HG02981 (cell line): ENCODE measurements around the gene ARHGAP27.

Experiments
- ATAC-seq: cut with Tn5 transposase; IDR thresholded peaks from one replicate; pipeline ENCODE4 v1.9.1; 2021; ENCODE audit warnings: mild to moderate bottlenecking, moderate library complexity; ENCODE audit not compliant: unreplicated experiment

ARHGAP27 gene

DNA sequence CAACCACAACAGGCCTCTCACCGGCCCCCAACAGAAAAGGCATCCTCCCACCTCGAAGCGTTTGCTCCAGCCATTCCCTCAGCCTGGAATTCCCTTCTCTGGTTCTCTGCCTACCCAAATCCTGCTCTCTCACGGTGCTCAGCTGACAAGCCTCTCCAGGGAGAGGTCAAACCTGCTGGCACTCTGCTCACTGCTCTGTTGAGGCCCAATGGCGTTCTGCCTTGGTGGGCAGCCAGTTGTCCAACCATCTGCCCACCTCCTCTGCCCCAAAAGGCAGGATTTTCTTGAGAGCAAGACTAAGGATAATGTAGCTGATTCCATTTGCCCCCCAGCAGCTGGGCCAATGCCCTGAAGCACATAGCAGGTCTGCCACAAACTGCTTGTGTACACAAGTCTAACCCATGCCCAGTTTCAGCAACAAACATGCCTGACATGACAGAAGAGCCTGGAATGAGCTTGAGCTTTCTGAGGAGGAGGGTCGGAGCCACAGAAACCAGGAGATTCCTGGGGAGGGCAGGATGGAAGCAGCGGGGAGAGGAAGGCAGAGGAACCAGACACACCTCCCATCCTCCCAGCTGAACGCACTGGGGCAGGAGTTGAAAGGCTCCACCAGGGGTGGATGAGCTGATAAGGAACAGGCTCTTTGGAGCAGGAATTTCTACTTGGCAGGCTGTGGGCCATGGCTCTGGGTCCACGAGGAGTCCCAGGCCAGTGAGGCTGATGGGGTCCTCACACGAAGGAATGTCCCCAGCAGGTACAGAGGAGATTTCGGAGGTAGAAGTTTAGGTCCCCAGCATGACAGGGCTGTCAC is 23.9 kb downstream of the ARHGAP27 start:
- ATAC-seq = no peak

DNA sequence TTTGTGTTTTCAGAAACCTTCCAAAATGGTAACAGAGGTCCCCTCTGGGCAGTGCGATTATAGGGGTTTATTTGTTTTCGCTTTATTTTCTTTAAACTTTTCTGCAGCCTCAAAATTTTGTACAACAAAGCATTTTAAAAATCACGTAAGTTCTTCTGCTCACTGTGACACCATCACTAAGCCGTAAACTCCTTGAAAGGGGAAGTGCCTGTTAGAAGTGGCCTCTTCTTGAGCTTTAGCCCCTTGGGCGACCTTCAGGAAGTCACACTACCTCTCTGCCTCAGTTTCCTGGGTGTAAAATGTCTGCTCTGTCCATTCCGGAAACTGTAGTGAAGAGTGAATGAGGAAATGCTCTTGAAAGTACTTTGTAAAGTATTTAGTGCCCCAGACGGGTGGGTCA is 26.6 kb downstream of the ARHGAP27 start:
- ATAC-seq = no peak

DNA sequence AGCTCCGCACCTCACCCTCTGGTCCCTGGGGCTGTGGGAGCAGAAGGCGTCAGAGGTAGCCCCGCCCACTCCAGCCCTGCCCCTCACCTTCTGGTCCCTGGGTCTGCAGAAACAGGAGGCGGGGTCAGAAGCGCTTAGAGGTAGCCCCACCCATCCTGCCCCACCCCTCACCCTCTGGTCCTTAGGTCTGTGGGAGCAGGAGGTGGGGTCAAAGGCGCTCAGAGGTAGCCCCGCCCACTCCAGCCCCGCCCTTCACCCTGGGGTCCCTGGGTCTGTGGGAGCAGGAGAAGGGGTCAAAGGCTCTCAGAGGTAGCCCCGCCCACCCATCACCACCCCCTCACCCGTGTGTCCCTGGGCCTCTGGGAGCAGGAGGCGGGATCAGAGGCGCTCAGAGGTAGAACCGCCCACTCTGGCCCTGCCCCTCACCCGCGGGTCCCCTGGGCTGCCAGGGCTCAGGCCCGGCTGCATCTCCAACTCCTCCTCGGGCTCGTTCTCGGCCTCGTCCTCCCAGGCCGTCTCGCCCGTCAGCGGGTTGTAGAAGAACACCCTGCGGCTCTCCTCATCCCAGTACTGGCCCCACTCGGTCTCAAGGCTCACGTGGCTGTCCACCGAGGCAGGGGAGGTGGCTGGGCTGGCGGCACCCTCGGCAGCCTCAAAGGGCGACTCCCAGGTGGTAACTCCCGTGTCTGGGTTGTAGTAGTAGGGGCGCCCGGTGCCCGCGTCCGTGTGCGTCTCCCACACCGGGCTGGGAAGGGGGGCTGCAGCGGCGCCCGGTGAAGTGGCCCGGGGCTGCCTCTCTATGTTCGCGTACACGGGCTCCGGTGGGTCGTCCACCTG is 27.2 kb downstream of the ARHGAP27 start:
- no peak for ATAC-seq

DNA sequence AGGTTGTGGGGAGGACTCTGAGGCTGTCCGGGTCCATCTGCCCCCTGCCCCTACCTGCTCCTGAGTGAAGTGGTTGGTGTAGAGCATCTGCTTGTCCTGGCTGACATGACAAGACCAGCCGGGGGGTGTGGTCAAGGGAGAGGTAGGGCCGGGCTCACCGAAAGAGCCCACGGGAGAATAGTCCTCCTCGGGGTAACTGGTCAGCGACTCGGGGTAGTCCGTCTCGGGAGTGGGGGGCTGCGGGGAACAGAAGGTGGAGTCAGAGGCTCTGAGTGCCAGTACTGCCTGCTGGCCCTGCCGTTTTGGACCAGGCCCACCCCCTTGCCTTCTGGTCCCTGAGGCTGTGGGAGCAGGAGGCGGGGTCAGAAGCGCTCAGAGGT is 27.8 kb downstream of the ARHGAP27 start:
- no peak for ATAC-seq

DNA sequence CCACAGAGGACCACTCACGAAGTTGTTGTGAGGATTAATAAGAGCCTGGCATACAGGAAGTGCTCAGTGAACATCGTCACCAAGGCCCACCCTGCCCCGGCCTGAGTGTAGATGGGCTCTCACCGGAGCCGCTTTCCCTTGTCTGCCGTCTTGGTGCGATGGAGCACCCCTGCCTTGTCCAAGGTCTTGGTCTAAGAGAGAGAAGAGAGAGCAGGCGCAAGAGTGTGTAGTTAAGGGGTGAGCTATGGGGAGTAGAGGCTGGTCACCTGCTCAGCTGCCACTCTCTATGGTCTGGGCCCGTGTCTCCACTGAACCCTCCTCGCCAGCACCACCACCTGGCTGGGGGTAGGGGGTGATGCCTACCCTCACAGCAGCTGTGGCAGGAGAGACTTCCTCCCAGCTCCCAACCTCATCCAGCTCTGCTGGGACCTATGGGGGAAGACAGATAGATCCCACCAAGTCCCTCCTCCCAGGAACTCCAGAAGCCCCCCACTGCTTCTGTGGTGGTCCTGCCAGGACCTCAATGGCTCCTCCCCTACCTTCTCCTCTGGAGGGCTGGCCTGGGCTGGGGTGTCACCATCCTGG is 28.7 kb downstream of the ARHGAP27 start:
- no peak for ATAC-seq

DNA sequence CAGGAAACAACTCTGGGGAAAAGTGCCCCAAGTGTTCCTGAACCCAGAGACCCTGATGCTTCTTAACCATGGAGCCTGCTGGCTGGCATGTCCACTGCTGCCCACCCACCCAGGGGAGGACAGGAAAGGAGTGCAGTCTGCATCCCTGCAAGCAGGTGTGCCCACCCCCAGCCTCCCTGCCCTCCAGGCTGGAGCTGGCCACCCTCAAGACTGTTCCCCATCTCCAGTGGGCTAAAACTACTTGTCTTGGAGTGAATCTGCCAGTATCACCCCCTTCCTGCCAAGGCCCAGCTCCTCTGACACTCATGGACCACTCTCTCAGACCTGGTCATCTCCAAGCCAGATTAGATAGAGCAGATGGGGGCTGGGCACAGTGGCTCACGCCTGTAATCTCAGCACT is 29.8 kb downstream of the ARHGAP27 start:
- ATAC-seq = no peak

DNA sequence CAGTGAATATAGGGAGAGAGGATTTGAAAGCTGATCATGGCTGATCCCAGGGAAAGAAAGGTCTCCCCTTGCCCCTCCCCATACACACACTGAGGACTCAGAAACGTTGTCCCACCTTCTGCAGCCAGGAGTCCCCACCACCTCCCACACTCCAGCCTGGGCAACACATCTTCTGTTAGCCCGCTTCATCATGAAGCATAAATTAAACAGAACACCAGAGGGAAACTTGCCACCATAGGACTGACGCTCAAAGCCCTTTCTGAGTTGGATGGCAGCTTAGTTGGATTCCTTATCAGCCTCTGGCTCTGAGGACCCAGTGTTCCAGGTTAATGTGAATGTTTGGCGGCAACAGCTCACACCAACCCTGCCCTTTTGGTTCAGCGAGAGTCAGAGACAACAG is 33.9 kb downstream of the ARHGAP27 start:
- ATAC-seq = no peak

DNA sequence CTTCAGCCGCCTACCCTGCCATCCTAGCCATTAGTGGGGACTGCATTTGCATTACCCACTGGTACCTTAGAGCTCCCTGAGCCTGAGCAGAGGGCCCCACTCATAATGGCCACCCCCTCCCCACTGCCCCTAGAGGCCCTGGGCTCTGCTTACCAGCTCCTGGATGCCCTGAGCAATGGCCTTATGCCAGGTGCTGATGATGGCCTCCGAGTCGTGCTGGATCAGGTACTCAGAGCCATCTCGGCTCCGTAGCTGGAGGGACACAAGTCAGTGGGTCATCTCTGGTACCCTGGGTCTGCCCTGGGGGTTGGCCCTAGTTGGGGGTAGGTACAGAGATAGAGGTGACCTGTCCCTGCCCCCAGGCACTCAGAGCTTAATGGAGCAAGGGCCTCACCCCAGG is 34.9 kb downstream of the ARHGAP27 start:
- no peak for ATAC-seq

DNA sequence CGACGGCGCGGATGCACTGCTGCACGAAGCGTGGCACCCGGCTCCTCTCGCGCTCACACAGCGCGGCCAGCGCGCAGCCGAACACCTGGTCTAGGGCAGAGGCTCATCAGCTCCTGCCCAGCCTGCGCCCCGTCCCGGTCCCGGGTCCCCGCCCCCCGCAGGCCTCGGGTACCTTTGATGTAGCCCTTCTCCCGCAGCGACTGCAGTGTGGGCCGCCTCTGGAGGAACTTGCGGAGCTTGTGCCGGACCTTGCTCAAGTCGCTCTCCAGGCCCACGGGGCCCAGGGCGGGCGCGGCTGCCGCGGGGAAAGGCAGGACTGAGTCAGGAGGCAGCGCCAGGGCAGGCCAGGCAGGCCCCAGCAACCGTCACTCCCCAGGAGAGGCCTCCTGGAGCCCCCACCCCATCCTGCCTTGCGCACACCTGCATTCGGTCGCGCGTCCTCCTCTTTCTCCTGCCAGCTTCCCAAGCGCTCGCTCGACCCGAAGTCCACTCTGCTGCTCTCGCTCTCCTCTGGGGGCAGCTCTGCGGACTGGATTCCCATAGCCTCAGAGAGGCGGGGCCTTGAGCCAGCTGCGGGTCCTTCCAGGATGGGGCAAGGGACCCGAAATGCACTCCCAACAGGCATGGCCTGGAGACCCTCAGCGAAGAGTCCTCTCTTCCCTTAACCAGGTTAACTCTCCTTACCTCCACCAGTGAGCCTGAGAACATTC is 36.0 kb downstream of the ARHGAP27 start:
- no peak for ATAC-seq

DNA sequence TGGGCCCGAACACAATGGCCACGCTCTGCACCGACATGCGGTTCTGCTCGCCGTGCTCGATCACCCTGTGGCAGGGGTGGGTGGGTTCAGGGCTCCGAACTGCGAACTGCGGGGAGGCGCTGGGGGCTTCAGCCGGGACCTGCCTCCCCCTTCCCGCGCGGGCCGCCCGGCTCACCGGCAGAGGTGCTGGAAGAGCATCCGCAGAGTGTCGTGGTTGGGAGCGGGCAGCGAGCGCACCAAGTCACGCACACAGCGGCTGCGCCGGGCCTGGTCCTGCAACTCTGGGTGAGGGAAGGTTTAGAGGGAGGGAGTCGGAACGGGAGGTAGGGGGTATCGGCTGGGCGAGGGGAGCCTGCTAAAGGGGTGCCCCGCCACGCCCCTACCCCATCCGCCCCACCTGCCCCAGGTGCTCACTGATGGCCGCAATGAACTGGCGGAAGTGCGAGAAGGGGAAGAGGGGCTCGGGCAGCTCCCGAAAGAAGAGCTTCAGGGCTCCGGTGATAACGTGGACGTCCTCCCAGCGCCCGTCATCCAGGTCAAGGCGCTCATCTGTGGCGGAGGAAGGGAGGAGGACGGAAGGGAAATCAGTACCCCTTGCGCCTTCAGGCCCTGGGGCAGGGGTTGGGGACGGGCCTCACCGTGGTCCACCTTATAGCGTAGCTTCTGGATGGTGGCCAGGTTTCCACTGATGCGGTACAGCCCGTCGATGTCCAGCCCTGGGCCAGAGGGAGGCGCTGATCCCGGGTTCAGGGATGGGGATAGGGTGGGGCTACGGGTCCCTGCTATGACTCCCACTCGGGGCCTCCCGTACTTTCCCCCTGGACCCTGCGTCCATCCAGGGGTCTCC is 36.9 kb downstream of the ARHGAP27 start:
- ATAC-seq = no peak

DNA sequence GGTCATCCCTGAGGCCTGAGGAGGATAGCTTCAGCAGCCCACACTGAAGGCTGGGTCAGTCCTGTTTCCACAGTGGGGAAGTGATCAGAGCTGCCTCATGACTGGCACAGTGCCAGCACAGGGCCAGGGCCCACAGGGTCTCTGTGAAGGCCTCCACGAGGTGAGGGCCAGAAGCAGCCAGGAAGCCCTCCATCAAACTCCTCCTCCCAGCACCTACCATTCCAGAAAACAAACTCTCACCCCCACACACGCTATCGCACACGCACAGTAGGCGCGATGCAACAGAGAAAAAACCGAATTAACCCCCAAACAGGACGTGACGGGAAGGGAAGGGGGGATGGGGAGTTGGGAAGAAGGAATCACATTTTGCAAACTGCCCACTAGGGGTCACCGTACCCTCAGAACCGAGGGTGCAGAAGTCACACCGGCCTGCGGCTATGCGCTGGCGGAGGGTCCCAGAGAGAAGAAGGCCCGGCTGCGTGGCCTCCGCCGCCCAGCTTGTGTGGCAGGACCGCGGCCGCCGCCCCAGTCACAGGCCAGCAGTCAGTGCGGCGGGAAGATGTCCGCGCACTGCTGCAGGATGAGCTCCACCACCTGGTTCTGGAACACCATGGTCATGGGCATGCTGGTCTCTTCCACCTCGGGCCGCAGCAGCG is 37.6 kb downstream of the ARHGAP27 start:
- ATAC-seq = no peak

DNA sequence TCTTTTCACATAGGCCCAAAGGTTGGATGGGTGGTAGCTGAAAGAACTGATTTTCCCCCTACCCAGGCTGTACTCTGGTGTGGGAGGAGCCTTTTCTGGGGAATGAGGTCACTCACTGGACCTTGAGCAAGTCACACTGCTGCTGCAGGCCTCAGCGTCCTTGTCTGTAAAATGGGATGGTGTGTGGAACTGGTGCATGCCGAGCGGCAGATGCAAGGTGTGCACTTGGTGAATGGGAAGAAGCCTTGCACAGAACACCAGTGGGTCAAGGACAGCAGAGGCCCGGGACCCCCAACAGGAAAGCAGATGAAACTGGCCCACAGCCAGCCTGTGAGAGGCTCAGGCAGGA is 38.1 kb downstream of the ARHGAP27 start:
- no peak for ATAC-seq

DNA sequence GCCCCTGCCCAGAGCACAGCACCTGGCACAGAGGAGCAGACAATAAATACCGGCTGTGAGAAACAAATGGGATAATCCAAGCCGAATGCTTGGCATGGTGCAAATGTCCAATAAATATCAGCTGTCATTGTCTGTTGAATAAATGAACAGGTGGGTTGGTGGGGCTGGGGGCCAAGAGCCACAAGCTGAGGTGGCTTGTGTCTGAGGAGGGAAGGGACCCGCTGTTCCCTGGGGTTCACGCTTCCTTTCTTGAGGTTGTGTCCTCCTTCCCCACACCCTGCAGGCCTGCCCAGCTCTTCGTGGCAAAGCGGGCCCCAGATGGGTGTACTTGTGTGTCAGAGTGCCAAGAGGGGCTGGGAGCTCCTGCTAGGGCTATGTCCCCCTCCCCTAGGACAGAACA is 38.6 kb downstream of the ARHGAP27 start:
- no peak for ATAC-seq

DNA sequence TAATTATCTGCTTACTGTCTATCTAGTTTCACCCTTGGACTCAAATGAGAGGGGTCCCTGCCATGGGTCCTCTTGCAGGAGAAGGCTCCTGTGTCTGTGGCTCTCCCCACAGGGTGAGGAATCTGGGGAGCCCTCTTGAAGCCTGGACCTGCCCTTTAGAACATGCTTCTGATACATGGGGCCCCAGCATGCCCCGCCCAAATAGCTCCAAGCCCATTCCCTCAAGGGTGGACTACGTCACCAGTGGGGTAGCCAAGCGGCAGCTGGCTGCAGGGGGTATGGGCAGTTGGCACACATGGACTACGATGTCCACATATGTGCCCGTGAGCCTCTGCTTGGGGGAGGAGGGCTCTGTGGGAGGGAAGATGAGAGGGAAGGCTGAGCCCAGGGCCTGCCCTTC is 39.3 kb downstream of the ARHGAP27 start:
- ATAC-seq = no peak

DNA sequence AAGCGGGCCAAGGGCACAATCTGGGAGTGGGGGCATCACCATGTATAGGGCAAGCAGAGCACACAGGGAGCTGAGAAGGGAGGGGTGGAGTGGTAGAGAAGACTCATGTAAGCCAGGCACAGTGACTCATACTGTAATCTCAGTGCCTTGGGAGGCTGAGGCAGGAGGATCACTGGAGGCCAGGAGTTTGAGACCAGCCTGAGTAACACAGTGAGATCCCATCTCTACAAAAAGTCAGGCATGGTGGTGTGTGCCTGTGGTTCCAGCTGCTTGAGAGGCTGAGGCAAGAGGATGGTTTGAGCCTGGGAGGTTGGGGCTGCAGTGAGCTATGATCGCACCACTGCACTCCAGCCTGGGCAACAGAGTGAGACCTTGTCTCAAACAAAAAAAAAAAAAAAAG is 40.8 kb downstream of the ARHGAP27 start:
- ATAC-seq = no peak

DNA sequence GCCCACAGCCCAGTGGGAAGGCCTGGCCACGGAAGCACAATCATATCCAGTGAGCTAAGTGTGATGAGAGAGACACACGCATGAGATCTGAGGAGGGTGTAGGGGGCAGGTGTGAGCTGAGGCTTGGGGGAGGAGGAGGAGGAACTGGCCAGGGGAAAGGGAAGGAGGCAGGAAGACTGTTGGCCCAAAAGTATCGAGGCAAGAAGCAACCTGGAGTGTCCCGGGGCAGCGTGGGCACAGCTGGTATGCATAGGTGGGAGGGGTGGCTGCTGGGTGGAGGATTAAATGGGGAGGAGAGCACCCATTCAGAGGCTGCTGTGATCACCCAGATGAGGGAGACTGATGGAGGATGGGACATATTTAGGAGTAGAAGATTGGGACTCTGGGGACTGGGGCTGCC is 41.4 kb downstream of the ARHGAP27 start:
- ATAC-seq = no peak

DNA sequence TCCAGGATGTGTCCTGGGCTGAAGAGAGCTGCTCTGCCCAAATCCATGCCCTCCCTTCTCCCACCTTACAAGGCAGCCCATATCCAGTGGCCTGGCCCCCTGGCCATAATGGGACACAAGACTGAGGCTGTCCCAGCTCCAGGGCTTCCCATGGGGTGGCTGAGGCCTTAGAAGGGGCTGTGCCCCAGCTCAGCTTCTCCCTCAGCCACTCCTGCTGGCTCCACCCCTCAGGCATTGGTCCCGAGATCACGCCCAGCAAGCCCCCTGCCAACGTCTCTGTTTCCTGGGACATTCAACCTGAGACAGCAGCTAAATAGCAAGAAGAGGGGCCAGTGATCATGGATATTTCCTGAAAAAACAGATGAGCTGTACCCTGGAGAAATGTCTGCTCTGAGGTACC is 43.3 kb downstream of the ARHGAP27 start:
- ATAC-seq = no peak

DNA sequence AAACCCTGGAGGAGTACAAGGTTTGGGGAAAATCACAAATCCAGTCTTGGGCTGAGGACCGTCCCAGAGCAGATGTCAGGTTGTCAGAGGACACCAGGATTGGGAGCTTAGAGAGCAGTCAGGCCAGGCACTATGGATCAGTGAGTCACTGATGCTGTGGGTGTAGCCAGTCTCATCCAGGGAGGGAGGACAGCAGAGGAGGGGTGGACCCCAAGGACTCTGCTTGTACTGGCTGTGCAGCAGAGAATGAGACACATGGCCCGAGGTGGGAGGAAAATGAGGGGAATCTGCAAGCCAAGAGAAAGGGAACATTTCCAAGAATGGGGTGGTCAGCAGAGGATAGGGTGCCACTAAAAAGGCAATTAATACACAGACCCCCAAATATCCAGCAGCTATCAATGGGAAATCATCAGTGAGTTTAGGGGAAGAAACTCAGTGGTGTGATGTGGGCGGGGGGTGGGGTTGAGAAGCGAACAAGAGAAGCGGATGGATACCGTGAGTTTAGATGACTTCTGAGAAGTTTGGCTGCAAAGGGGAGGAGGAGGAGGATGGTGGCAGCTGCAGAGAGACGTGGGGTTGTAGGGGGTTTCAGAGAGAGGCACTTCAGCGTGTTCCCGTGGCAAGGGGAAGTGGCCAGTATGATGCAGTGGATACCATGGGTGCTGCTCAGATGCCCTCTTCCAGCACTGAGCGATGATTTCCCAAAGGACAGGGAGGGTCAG is 43.9 kb downstream of the ARHGAP27 start:
- ATAC-seq = no peak

DNA sequence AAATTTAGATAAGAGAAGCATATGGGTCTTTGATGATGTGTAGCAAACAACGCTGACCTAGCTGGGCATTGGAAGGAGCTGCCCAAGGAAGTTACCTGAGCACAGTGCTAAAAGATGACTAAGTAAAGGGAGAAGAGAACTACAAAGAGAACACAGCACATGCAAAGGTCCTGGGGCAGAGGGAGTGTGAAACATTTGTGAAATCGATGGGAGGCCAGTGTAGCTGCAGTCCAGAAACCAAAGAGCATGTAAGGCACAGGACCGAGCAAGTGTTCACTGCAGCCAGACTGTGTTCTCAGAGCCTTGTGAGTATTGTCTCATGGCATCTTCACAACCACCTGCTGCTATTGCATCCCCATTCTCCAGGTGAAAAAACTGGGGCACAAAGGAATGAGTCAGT is 44.9 kb downstream of the ARHGAP27 start:
- no peak for ATAC-seq
